Stimulated activated naive CD4-positive, alpha-beta T cell (primary cell): ENCODE measurements around the gene ANKRD63.

ENCODE experiments used
- DNase-seq, 6 experiments: peaks; one replicate each; lab custom pipeline; 2025; lab: John Stamatoyannopoulos, UW

The ANKRD63 gene

DNA sequence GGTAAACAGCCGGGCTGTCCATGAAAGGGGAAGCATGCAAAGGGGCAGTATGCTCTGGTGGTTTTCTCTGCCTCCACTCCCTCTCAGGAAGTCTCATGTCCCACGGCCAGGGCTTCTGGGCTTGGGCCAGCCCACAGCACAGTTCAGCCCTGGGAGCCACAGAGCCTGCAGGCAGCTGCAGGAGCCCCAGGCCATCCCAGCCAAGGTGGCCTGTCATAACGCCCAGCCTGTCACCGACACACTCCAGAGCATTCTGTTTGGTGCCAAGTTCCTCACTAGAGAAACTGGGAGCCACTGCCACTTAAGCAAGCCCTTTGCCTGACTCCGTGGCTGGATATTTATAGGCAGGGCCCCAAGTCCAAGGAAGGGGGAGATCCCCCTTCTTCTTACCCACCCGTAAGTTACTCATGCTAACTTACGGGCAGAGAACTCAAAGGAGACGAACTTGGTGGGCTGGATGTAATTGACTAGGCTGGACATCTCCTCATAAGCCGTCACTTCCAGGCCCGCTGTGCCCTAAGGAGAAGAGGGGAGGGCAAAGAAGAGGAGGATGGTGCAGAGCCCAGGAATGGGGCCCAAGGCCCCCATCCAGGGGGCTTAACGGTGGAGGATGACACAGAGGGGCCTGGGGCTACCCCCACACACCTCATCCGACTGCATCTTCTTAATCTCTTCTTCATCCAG, 13.2 kb upstream of the ANKRD63 start:
- DNase-seq = no peak

DNA sequence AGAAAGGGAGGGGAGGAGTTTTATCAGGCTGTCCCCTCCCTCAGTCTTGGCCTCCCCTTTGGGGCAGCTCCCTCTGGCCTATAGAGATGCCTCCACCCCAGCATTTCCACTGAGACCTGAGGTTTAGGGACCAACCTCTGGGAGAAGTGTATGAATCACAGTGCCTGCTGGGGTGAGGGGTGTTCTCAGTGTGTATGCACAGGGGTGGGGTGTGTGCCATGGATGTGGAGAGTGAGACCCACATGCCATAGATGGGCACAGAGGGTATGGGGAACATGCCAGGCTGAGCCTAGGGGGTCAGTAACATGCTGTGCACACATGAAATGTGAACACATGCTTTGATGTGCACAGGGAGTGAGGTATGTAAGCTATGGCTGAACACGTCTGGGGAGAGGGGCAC, 12.4 kb upstream of the ANKRD63 start:
- no peak for DNase-seq

DNA sequence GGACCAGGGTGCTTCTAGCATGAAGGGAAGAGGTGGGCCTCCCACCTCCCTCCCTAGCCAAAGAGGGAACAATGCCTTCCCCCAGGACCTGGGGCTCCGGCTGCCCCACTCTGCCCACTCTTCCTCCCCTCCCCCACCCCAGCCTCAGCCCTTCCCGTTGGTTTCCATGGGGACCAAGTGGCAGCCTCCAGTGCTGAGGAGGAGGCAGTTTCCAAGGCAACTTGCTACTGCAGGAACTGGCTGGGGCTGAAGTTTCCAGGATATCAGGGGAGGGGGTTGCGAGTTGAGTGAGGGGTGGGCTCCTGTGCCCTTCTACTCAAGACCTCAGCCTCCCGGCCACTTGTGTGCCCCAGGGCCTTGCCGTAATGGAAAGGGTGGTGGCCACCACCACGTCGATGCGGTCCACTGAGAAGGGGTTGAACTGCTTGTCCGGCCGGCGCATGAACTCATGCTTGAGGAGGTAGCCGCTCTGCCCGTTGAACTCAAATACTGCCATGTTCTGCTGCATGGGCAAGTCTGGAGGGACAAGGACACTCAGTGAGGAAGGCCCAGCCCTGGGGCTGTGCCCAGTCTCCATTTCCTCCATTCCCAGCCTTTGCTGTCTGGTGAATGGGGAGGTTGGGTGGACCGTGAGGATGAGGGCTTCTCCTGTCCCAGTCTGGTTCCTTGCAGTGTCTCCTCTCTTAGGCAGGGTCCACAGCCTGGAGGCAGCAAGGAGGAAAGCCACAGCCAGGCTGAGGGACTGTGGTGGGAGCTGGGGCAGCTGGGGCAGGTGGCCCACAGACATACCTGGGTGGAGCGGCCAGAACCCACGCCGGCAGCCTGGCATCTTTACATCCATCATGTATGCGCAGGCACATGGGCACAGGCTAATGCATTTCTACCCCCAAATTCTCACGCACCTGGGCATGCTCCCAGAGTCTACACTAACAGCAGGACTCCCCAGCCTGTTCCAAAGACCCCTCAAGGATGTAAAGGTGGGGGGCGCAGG, 11.3 kb upstream of the ANKRD63 start:
- DNase-seq = no peak

DNA sequence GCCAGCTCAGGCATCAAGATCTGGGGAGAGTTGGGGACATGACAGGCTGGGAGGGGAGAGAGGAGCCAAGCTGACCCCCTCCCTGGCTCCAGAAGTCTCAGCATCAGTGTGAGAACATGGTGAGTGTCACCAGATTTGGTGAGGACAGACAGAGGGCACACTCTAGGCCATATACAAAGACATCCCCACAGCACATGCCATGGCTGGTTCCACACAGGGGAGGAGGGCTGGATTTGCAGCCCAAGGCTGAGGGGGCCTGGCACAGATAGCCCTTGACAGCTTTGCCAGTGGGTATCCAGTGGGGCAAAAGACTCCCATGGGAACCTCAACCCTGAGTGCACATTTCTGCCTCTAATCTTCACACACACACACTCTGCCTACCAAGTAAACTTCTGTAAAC, 10.1 kb upstream of the ANKRD63 start:
- no peak for DNase-seq

DNA sequence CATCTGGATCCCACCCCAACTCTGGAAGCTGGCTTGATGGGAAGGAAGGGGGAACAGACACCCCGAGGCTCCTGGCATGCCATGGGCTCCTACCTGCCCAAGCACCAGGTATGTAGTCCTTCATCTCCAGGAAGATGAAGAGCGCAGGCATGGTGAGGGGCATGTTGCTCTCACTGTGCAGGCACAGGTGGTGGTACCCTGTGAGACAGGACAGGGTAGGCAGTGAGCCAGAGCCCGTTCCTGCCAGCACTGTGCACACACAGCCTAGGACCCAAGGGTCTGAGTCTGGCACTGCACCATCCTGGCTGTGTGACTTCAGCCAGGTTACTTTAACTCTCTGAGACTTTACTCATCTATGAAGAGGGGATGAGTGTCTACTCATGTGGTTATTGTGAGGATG, 9.4 kb upstream of the ANKRD63 start:
- DNase-seq = no peak

DNA sequence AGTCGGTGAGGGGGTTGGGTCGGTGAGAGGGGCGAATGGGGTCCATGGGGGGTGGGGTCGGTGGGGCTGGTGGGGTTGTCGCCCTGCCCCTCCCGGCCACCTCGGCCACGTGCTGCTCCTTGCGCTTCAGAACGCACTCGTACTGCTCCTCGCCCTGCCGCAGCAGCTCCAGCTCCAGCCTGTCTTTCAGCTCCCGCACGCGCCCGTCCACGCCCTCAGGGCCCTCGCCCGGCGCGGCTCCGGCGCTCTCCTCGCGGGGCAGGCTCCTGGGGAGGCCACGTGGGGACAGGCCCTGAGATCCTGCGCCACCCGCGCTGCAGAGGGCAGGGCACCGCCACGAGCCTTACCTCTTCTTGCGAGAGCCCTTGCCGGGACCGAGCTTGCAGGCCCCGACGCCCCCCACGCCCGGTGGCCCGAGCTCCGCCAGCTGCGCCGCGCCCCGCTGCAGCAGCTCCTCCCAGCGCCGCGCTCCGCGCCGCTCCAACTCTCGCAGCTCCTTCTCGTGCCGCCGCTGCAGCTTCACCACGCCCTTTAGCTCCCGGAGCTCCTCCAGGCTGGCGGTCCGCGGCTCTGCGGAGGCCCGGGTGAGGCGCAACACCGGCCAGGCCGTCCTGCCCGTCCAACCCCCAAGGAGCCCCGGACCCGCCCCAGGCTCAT, 8.2 kb upstream of the ANKRD63 start:
- no peak for DNase-seq

DNA sequence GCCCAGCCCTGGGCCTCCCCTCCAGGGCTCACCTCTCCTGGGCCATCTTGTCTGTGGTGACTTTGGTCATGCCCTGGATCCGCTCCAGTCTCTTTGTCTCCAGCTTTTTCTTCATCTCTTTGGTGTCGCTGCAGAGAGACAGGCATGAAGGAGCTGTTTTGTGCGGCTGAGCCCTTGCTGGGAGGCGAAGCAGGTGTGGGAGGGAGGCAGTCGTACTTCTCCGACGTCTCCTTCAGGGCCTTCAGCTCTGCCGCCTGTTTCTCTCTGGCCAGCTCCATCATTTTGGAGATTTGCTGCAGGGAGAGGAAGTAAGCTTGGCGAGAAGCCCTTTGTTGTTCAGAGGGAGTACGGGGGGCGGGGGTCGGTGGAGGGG, 7.7 kb upstream of the ANKRD63 start:
- no peak for DNase-seq

DNA sequence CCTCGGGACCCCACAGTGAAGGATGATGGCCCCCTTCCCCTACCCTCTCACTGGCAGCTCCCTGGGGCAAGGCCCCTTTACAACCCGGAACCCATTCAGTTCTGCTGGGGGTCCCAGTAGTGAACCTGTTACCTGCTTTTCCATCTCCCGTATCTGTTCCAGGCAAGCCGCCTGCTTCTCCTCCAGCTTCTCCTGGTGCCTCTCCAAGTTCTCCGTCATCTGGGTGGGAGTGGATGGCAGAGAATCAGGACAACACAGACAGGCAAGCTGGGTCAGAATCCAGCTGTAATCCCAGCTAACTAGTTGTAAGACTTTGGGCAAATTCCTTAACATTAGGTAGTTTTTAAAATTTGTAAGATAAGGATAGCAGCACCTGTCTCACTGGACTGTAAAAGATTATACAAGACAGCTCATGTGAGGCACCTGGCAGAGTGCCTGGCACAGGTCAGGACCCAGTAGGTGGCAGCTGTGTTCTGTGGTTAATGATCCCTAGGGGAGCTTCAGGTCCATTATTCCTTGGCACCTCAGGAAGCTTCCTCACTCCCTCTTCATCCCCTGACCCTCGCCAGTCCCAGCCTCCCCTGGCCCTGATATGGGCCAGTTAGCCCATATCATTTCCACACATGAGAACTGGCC, 6.4 kb upstream of the ANKRD63 start:
- DNase-seq = no peak

DNA sequence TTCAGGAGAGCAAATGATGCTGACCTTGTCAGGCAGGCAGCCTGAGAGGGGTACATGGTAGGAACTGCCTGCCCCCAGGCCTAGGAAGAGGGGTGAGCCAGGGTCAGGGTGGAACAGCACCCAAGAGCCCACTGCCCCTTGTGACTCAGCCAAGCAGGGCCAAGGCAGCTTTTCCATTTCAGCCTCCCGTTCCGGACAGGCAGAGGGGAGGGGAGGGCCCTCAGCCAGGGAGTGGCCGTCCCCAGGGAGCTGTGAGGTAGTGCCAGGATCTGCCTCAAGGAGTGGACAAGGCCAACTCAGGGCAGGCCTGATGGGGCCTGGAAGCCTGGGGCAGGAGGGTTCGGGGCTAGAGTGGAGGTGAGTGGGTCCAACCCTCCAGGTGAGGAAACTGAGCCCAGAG, 5.1 kb upstream of the ANKRD63 start:
- DNase-seq = no peak

DNA sequence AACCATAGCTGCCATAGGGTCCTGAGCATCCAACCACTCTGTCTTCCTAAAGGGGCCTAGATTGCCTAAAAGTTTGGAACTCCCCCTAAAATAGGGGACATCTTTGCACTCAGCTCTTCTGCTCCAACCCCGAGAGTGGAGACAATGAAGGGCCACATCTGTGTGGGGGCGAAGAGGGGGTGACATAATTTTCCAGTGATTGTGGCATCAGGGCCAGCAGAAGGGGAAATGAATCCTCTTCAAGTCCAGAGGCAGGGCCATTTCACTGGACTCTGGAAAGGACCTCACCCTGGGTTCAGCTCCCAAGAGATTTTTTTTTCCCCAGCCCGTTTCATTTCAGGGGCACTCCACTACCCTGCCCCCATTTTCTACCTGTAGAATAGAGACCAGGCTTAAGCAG, 4.6 kb upstream of the ANKRD63 start:
- DNase-seq = no peak

DNA sequence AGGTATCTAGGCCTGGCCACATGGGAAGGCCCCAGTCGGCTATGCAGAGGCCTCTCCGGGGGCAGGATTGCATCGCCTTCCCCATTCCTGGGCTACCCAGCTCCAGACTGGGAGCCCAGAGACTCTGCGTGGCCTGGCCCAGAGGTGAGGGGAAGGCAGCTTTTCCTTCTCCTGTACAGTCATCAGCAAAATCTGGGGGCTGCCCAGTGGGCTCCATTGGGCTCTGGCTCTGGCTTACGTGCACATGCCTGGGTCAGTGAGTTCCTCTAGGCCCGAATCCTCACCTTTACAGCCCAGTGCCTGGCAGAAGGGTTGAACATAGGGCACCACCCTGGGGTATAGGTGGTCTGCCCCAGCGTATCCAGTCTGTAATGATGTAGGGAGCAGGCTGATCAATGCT, 3.9 kb upstream of the ANKRD63 start:
- DNase-seq = no peak

DNA sequence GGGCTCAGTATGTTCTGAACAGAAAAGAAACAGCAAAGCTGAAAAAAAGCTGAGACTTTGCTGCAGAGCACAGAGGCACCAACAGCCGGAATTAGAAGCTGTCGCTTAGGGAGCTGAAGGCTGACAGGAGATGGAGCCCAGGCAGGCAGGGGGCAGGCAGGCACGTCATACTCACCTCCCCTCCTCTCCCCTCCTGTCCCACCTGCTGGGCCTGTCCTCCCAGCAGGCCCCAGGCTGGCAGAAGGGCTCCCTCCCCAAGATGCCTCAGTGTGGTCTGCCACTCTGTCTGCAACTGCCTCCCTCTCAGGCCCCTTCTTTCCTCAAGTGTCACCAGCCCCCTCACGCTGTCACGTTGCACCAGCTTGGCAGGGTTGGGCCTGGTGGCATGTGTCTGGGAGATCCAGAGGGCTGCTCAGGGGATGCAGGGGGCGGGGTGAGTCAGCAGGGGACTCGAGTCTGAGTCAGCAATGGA, 3.2 kb upstream of the ANKRD63 start:
- DNase-seq = no peak

DNA sequence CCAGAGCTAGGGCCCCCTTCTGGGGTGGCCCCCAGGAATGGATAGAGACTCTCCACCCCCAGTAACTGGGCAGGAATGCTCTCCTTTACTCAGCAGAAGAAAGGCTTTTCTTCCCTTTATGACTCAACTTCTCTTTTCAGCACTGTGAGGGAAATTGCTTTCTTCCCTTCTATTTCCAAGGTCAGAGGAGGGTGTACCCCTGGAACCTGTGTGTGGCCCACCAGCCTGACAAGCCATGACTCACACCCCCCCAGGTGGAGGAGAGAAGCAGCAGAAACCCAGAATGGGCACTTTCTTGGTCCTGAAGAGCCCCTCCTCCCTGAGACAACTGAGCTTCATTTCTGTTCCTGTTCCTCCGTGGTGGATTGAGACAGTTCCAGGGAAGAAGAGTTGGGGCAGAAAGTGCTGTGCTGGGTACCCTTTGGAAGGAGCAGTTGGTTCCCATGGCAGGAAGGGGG, 2.7 kb upstream of the ANKRD63 start:
- DNase-seq = no peak

DNA sequence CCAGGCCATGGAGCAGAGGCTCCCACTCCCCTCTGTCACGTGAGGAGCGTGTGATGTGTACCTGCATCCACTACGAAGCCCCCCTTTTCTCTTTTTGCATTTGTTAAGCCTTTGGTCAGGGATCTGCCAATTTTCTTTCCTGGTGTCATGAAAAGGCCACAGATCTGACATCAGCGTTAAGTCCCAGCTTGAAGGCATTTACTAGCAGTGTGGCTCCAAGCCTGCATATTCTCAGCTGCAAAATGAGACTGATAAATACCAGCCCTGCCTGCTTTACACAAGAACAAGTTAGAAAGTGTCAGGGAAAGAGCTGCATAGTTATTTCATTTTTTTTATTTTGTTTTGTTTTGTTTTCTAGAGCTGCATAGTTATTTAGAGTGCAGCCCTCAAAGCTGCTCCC, 2.3 kb upstream of the ANKRD63 start:
- DNase-seq = no peak

DNA sequence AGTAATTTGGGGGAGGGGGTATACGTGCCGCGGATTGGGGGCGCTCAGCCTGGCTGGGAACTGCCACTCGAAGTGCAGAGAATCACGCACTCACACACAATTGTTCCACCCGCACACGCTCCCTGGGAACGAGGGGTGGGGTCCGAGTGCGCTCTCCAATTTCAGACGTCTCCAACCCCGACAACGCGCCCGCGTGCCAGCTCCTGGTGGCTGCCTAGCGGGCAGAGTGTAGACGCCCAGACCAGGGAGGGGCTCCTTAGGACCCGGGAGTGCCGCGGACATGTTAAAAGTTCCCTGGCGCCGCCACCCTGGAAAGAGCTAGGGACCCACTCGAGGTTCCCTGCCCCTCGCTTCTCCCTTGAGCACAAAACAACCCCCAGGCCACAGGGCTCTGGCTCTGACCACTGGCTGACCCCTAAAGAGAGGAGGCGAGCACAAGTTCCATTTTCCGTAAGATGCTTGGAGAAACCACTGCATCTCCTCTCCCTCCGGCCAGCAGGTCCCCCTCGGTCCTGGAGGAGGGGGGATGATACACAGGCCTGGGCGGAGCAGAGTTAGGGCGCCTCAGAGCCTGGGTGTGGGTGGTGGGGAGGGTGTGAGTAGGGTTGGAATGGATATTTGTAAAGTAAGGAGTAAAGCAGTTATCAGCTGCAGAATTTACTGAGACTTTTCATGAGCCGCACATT, 894 bp upstream of the ANKRD63 start:
- no peak for DNase-seq

DNA sequence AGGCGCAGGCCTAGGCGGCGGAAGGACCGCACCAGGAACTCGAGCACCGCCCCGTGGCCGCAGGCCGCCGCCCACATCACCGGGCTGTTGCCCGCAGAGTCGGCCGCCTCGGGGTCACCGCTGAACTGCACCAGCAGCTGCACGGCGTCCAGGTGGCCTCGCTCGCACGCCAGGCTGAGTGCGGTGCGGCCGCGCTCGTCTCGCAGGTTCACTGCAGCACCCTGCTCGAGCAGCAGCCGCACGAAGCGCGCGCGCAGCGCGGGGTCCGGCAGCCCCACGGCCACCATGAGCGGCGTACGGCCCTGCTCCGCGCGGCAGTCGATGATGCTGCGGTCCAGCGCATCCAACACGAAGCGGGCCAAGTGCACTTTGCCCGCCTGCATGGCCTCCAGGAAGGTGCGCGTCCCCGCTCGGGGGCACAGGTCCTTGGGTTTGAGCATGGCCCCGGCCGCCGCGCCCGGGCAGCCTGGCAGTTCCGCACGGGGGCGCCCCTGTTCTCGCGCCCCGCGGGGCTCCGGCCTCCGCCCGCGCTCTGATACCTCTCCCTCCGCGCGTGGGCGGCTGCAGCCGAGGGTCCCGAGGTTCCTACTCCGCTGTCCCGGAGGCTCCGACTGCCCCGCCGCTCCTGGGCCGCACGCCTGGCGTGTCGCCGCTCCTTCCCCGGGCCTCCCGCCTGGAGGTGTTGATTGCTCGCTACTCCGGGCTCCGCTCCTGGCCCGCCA, 556 bp downstream of the ANKRD63 start:
- DNase-seq = peak in 5 of 6 experiments; percentile 13 to 70 (median 54)

DNA sequence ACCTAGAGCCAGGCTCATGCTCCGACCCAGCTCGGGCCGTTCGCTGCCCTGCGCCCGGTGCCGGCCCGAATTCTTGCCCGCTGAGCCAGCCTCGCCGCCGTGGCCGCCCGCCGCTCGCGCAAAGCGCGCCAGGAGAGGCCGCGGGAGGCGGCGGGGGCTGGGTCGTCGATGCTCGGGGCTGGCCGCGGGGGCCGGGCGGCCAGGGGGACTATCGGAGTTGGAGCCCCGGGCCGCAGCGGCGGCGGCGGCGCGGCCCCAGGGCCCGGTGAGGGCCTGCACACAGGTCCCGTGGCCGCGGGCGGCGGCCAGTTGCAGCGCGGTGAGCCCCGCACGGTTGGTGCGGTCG, 1.1 kb downstream of the ANKRD63 start:
- no peak for DNase-seq

DNA sequence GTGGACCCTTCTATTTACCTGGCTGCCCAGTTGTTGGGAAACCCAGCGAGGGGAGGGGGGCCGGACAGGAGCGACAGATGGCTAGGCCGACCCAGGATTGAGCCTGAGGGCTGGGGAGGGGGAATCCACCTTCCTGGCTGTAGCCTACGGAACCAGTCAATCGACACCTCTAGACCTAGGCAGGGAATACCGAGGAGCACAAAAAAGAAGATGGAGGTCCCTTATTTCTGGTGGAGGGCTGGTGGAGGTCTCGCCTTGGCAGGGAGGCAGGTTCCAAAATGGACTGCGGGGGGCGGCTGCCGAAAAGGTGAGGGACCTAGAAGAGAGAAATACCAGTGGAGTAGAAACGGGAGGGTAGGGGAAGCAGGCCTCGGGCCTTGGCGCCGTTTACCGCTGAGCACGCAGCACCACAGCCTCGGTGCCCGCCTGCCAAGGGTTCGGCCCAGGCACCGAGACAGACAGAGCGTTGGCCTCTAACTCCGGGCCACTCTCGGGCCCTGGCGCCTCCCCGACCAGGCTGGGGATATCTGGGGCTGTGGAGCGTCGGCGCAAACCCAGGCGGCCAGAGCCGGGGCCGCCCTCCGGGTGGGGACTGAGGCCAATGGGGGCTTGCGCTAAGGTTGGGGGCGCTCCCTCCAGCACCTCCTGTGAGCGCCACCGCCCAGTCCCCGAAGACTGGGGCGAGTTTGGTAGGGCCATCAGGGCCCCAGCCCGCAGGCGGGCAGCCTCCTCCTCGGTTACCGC, 1.6 kb downstream of the ANKRD63 start:
- no peak for DNase-seq

DNA sequence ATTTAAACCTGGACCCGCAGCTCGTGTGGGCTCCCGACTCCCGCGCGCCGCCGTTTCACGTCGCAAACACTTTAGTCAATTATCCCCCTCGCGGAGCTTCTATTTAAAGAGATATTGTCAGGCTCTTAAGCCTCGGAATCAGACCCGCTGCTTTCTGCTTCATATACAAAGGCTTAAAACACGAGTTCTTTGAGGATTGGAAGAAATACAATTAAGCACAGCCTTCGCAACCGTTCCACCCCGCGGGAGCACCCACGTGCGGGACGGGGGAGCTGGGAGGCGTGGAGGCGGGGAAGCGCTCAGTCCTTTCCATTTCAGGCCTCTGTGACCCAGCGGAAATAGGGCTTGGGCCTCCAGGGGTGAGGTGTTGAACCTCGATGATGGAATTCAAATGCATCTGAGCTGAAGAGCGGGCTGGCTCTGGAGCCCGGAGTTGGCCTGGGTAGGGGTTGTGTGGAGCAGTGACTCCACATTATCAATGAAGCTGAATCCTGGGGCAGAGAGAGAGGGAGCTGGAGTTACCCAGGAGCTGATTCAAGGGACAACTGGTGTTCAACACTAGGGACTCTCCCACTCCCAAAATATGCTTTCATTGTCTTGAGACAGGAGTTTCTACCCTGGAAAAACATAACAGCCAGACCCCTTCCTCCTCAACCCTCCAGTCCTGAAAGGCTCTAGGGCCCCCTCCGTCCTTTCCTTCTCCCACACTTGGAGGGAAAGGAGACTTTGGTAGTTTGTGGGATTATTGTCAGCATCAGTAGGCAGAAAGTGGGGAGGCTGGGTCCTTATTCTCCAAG, 2.4 kb downstream of the ANKRD63 start:
- no peak for DNase-seq
